ENCODE results near the gene NEAT1.
"Not testable (repeated sequence)": the region's sequence is repeated elsewhere in the genome, so short reads cannot be mapped to it uniquely, and the experiment has no call there.

Gene NEAT1

DNA sequence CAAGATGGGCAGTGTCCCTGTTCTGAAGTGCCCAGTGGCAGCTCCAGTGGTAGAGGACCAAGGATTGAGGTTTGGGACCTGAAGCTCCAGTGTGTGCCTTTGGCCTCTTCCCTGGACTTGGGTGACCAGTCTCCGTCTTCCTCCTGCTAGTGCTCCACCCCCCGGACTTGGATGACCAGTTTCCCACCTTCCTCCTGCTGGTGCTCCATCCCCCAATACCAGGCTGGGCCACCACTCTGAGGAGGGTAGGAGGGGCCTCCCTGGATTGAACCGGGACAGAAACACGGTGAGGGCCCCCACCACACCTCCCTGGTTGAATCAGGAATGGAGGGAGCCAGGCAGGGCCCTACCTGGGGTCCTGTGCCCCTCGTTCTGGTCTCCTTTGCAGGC, 10.9 kb upstream of the NEAT1 start:
- no peak for DNase-seq

DNA sequence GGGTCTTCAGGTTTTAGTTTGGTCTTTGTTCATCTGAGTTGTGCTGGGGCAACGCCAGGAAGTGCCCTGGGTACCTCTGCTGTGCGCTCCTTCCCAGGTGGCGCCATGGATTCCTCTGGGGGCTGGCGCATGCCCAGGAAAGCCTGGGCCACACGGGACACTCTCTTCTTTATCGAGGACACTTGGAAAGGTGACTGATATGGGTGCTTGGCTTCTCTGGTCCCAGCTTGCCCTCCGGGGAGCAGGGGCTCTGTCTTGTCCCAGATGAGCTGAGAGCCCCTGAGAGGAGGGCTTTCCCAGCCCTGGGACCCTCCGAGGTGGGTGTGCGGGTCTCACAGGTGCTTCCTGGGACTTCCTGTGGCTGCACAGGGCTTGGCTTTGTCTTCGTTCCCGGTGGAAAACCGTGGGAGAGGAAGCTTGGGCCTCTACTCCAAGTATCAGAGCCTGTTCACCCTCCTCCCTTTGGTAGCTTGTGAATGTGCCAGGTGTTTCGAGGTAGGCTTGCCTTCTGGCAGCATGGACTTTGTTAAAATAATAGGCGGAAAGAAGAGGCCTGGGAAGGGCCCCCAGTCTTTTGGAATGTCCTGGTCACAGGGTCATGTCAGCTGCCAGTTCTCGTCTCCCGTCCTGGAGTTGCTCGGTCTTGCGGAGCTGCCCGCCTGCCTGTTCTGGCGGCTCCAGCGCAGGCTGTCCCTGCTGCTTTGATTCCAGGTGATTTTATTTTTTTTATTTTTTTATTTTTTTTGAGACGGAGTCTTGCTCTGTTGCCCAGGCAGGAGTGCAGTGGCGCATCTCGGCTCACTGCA, 10.1 kb upstream of the NEAT1 start:
- no peak for DNase-seq

DNA sequence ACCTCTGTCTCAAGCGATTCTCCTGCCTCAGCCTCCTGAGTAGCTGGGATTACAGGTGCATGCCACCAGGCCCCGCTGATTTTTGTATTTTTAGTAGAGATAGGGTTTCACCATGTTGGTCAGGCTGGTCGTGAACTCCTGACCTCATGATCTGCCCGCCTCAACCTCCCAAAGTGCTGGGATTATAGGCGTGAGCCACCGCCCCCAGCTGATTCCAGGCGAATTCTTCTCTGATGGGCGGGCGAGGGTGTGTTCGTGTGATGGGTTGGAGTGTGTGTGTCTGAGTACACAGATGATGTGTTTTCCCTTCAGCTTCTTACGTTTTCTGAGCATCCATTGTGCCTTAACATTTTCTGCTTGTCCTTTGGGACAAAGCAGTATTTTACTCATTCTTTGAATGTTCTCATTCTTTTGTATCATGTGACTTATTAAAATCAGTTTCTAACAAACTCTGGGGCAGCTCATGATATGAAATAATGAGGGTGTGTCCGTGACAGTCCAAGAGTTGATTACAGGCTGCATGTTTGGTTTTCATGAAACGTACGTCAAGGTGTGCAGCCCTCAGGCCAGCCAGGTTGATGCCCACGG, 9.4 kb upstream of the NEAT1 start:
- DNase-seq = not testable (repeated sequence)

DNA sequence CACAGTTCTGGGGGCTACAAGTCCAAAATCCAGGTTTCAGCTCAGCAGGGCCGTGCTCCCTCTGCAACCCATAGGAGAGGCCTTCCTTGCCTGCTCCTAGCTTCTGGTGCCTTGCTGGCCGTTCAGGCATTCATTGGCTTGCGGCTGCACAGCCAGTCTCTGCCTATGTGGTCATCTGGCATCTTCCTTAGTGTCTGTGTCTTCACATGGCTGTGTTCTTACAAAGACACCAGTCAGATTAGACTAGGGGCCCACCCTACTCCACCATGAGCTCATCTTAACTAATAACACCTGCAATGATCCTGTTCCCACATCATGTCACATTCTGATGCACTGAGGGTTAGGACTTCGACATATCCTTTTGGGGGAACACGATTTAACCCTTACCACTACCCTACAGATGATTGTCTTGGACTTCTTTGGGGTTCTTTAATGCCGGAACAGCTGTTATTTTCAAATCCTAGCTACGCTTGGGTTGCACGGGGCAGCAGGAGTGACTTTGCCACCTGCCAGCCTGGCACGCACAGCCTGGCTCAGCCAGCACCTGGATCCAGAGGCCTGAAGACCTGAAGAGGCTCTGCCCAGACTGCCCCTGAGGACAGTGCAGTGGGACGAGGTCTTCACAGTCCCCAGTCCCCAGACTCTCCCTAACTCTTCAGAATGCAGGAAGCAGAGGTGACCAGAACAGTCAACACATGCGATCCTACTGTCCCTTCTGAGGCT, 7.7 kb upstream of the NEAT1 start:
- DNase-seq = no peak

DNA sequence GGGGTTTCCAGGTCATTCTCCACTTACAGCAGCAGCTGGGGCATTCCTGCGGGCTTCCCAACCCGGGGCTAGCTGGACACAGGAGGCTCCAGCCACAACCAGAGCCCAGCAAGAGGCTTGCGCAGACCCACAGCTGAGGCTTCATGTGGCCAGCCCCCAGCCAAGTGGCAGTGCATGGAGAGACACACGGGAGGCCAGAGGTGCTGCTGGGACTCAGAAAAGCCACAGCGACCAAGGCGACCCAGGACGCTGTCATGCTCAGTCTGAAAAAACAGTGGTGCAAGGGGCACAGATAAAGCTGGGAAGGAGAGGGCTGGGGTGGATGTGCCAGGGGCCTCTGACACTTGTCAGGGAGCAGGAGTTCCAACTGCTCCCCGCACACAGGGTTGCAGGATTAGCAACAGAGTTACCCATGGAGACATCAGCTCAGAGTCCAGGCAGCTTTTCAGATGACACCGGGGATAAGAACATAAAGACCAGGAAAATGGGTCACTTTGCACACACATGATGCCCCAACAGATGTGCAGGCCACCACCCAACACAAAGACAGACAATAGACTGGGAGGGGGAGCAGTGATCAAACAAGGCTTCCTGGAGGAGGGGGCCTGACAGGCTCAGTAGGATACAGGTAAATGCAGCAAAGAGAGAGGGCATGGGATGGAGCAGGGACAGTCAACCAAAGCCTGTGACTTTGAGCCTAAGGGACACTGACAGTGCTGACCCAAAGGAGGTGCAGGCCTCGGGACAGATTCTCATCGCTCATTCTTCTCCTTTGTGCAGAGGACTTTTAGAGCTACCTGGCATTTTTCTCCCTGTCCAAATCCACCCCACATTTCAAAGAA, 6.9 kb upstream of the NEAT1 start:
- DNase-seq = no peak

DNA sequence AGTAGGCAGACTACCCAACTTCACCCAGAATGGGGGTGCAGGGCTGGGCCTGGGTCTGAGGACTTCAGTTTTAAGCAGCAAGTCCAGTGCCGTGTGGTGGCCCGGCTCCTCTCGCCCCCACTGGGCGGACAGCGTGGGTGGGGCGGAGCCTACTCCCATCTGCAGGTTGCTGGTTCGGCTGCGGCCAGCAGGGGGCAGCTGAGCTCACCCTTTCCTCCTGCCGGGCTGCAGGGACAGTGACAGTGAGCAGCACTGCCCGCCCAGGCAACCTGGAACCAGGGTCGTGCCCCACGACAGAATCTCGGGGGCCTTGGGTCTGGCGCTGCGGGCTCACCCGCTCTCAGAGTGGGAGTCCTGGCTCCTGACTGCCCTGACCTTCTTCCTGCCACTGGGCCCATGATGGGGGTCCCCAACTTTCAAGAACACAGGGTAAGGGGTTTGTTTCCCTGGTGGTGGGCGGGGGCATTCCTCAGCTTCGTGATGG, 6.2 kb upstream of the NEAT1 start:
- DNase-seq = peak; percentile 91

DNA sequence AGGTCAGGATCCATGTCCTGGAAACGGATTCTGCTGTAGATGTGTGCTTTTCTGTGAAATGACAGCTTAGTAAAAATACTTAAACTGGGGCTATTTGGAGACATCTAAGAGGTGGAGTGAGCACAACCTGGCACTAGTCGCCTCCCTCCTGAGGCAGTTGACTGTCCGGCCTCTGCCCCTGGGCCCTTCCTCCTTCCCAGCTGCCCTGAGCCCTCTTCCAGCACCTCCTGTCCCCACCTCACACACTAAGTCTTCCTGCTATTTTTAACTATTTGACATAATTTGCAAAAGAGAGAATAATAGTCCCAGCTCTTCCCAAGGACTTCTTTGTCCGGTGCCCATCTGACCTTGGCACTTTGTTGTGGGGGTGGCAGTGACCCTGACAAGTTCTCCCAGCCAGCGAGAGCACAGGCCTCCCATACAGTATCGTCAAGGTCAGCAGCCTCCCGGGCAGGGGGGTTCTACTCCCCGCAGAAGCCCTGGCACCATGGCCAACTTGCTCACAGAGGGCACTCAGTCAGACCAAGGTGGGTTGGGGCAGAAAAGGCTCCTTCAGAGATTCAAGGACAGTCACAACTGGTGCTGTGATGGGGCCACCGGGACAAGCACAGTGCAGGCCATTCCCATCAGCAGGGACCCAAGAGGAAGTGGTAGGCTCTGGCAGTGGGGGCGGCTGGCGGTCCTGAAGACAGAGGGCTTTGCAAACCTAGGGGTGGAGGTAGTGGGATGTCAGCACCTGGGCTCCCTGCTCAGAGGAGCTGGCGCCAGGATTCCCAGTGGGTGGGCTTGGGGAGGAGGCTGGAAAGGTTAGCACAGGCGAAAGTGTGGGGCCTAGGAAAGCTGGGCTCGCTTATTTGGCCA, 5.5 kb upstream of the NEAT1 start:
- peak; percentile 46 for DNase-seq

DNA sequence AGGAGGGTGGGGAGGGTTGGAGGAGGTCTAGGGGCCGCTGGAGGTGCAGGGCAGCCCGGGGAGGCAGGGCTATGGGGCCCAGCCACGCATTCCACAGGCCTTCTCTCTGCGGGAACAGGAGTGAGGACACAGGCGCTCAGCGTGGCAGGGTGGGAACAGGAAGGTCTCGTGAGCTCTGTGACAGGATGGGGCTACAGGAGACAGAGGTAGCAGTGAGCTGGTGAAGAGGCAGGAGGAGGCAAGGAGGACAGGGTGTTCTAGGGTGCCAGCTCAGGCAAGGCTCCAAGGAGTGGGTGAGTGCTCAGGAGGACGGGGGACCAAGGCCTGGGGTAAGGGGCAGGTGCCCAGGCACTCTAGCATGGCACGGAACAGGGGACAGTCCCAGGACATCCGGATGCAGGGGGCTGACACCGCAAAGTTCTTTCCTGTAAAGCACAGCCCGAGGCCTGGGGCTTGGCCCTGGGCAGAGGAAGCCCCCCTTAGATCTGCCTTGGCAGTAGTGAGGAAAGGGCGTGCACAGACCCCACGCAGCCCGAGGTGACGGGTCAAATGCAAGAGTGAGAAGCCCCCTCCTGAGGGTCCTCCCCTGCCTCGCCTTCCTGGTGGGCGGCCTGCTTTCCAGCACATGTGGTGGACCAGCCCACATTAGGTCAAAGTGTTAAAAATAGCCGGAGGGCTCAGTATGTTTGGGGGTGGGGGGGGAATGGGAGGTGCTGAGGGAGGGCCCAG, 4.7 kb upstream of the NEAT1 start:
- peak; percentile 57 for DNase-seq

DNA sequence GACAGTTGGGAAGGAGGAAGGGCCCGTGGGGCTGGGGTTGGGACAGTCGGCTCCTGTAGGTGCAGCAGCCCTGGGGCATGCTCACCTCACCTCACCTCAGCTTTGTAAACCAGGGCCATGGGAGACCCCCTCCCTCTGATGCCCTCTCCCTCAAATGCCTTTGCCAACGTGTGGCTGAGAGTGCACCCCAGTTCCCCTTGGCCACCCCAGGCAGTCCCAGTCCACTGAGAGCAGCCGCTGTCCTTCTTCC, 4.2 kb upstream of the NEAT1 start:
- no peak for DNase-seq

DNA sequence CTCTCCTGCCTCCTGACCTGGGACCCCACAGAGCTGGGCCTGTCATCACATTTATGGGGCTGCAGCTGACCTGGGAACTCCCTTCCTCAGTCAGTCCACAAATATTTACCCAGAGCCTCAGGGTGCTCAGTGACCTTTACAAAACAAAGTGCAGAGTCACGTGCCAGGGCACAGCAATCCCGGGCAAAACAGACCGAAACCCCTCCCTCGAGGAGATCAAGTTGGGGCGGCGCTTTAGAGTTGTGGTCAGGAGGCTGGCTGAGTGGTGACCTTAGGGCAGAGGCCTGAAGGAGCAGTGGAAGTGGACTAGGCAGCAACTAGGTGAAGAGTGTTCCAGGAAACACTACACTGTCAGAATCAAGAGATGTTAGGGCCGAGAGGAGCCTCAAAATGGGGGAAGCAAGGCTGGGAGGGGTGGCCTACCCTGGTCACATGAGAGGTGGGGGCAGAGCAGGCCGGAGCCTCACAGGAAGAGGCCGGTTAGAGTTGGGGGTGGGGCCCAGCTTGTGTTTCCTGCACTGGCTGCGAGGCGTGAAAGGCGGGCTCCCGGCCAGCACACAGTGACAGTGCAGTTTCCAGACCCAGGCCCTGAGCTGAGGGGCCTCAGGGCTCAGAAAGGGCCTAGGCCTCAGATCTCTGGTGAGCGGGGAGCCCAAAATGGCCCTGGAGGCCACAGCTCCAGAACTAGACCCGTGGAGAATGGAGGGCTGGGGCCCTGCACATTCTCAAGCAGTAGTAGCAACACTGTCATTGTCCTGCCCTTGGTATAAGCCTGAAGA, 3.7 kb upstream of the NEAT1 start:
- peak; percentile 90 for DNase-seq

DNA sequence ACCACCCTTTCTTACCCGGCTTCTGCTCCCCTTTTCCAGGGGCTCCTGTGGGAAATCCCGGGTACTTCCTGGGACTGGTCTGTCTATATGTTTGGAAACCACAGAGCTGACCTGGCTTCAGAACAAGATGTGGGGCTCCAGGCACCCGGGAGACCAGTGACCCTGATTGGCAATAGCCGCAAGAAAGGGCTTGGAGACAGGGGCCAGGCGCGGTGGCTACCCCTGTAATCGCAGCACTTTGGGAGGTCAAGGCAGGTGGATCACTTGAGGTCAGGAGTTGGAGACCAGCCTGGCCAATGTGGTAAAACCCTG, 3.2 kb upstream of the NEAT1 start:
- DNase-seq = no peak

DNA sequence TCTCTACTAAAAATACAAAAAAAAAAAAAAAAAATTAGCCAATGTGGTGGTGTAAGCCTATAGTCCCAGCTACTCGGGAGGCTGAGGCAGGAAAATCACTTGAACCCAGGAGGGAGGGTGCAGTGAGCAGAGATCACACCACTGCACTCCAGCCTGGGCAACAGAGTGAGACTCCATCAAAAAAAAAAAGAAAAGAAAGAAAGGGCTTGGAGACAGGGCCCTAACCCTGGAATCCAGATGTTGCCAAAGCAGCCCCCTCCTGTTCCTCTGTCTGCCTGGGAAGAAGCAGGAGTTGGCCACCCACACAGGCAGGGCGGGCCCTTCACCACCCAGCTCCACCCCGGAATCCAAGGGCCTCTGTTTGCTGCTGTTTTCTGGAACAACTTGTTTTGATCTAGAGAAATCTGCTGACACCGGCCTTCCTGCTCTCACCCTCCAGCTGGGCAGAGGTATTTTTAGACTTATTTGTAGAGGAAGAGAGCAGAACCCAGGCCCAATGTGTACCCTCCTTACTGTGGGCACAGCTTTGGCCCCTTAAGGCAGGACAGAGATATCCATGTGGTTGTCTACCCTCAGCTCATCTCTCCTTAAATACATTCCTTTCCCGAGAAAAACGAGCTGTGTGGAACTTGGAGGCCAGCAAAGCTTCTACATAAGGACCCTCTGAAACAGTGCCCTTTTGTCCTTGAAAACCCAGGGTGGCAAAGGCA, 2.7 kb upstream of the NEAT1 start:
- DNase-seq = peak; percentile 88

DNA sequence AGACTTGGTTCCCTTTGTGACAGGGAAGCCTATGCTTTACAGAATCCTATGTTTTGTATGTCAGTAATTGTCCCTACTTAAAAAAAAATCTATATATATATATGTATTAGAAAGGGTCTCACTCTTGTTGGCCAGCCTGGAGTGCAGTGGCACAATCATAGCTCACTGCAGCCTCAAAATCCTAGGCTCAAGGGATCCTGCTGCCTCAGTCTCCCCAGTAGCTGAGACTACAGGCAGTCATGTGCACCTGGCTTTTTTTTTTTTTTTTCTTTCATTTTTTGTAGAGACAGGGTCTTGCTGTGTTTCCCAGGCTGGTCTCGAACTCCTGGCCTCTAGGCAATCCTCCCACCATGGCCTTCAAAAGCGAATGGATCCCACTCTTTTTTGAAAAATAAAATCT, 2.1 kb upstream of the NEAT1 start:
- no peak for DNase-seq

DNA sequence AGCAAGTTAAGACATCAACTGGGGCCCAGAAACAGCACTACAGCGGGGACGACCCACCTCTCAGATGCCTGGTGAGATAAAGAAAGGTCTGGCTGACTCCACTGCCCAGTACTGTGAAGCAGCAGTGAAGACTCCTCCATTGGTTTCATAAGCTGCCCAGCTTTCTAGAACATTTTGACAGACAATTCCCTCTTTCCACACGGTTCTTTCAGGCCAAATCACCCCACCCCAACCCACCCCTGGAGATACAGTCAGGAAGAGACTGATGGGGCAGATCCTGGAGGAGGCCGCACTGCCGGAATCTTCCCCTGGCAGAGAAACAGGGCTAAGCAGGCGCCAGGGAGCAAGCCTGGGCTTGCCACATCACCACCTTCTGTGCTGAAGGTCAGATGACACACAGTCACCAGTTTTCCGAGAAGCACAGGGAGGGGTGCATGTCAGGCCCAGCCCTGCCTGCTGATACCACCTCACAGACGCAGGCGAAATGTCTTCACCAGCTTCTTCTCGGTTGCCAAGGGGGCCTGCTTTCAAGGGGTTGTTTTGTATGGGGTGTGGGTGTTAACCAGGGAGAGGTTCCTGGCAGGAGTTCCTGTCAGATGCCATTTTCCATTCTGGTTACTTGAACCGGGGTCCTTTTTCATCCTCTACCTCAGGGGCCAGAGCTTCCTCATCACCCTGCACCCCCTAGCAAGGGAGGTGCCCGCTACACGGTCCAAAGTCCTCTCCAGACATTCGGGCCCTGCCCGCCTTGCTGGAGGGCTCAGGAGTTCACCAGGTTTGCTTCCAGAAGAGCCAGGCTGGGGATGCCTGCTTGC, 1.4 kb upstream of the NEAT1 start:
- DNase-seq = peak; percentile 97

DNA sequence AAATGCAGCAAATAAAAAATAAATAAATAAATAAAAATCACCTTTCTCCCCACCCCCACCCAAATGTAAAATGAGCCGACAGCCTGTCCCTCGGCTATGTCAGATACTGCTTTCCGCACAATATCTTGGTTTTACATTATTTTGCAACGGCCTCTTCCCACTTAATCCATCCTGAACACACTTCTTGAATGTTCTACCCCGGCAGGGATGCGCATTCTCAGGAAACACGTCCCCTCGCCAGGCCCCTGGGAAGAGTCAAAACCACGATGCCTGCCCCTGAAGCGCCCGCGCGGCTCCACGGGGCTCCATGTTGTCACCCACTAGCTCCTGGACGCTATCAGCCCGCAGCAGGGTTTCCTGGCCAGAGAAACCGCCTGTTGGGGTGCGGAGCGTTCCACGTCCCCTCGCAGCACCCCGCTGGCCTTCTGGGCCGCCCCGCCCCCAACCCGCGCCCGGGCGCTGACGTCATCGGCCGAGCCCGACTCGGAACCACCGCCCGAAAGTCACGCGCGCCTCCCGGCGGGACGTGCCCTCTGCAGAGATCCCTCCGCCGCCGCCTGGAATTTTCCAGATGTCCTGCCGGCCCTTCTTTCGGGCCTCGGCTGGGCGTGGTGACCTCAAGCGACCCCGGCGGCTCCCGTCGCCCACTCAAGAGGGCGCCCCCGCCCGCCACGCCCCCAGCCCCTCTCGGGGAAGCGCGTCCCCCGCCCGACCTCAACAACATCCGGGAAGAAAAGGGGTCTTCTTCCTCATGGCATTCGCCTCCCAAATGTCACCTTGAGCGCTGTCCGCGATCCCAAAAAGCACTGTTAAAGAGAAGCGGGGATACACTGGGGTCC, 585 bp upstream of the NEAT1 start:
- DNase-seq = peak; percentile 96

DNA sequence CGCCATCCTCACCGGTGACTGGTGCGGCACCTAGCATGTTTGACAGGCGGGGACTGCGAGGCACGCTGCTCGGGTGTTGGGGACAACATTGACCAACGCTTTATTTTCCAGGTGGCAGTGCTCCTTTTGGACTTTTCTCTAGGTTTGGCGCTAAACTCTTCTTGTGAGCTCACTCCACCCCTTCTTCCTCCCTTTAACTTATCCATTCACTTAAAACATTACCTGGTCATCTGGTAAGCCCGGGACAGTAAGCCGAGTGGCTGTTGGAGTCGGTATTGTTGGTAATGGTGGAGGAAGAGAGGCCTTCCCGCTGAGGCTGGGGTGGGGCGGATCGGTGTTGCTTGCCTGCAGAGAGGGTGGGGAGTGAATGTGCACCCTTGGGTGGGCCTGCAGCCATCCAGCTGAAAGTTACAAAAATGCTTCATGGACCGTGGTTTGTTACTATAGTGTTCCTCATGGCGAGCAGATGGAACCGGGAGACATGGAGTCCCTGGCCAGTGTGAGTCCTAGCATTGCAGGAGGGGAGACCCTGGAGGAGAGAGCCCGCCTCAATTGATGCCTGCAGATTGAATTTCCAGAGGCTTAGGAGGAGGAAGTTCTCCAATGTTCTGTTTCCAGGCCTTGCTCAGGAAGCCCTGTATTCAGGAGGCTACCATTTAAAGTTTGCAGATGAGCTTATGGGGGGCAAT, 1.1 kb downstream of the NEAT1 start:
- DNase-seq = peak; percentile 62

DNA sequence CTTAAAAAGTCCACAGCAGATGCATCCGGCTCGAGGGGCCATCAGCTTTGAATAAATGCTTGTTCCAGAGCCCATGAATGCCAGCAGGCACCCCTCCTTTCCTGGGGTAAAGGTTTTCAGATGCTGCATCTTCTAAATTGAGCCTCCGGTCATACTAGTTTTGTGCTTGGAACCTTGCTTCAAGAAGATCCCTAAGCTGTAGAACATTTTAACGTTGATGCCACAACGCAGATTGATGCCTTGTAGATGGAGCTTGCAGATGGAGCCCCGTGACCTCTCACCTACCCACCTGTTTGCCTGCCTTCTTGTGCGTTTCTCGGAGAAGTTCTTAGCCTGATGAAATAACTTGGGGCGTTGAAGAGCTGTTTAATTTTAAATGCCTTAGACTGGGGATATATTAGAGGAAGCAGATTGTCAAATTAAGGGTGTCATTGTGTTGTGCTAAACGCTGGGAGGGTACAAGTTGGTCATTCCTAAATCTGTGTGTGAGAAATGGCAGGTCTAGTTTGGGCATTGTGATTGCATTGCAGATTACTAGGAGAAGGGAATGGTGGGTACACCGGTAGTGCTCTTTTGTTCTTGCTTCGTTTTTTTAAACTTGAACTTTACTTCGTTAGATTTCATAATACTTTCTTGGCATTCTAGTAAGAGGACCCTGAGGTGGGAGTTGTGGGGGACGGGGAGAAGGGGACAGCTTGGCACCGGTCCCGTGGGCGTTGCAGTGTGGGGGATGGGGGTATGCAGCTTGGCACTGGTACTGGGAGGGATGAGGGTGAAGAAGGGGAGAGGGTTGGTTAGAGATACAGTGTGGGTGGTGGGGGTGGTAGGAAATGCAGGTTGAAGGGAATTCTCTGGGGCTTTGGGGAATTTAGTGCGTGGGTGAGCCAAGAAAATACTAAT, 1.9 kb downstream of the NEAT1 start:
- DNase-seq = peak; percentile 61

All from CD4-positive, alpha-beta T cell treated with Interleukin-21 for 1 hour (primary cell).